HG03378 (cell line): ENCODE results near the gene TMEM238.
"Not testable (repeated sequence)": the region's sequence is repeated elsewhere in the genome, so short reads cannot be mapped to it uniquely, and the experiment has no call there.

Experiments used
- ATAC-seq: cut with Tn5 transposase; IDR thresholded peaks from one replicate; pipeline ENCODE4 v1.9.1; 2021; ENCODE audit warnings: mild to moderate bottlenecking, moderate library complexity; ENCODE audit not compliant: unreplicated experiment

Gene TMEM238

GRCh38 chr19:55341595-55342531, 42.2 kb downstream of the TMEM238 start:
- ATAC-seq = no peak

- no peak for ATAC-seq
Measured at GRCh38 chr19:55341171-55341588, 42.9 kb downstream of the TMEM238 start.

GRCh38 chr19:55340784-55341147, 43.3 kb downstream of the TMEM238 start:
- no peak for ATAC-seq

- ATAC-seq = no peak
Measured at GRCh38 chr19:55339889-55340783, 44.0 kb downstream of the TMEM238 start.

- peak; percentile 86 for ATAC-seq
Measured at GRCh38 chr19:55339105-55339888, 44.8 kb downstream of the TMEM238 start, which contains the start of gene KMT5C. KMT5C (plus strand) TSS chr19:55339876; CDS start chr19:55341937, 2,061 bp downstream.

GRCh38 chr19:55336101-55336500, 48.0 kb downstream of the TMEM238 start:
- no peak for ATAC-seq

GRCh38 chr19:55333870-55334269, 50.2 kb downstream of the TMEM238 start:
- no peak for ATAC-seq

- ATAC-seq = not testable (repeated sequence)
Measured at GRCh38 chr19:55329791-55330190, 54.3 kb downstream of the TMEM238 start.
